GM18909 (cell line): ENCODE results near the gene PPIG.
A peak's percentile ranks its signal among the peaks of the same experiment; 100 is the strongest.
"Not testable (repeated sequence)": the region's sequence is repeated elsewhere in the genome, so short reads cannot be mapped to it uniquely, and the experiment has no call there.

Source experiments
- ATAC-seq: cut with Tn5 transposase; IDR thresholded peaks from one replicate; pipeline ENCODE4 v1.9.1; 2021; ENCODE audit warnings: mild to moderate bottlenecking; ENCODE audit not compliant: unreplicated experiment, poor library complexity

PPIG gene

DNA sequence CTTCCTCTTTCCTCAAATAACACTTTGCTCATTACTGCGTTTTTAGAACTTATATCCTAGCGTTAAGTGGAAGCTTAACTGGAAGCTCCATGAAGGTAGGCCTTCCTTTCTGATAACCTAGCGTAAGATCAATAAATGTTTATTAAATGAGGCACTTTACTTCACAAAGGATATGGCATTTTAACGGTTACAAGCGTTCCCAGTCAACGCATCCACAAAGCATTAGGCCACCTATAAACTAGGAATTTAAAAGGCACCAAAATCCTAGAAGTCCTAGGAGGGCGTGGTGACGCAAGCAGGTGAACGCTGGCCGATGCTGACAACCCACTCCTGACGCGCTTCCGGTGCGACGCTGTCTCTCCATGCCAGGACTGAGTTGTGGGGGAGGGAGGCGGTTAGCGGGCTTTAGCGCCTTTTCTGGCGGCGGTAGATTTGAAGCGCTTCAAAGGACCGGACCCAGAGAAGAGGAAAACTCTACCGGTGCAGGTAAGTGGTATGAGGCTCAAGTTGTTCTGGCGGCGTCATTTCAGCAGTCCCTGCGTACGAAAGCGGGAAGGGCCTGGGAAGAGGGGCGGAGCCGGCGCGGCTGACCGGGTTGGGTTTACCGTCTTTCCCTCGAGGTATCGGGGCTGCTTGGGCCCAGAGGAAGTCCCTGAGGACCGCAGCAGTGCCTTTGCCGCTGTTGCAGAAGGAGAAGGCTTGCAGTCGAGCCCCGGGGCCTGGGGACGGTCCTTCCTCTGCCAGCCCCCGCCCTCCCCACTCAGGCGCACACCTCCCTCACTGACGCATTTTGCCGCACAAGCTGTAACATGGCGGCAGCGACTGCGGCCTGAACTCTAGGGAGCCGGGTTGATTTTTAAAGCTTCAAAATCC lies at the start of gene PPIG:
PPIG (plus strand) TSS at position 347 of the 873 bp plus-strand sequence. CDS start 19,691 bp downstream, outside the sequence.
- ATAC-seq = peak; percentile 91

DNA sequence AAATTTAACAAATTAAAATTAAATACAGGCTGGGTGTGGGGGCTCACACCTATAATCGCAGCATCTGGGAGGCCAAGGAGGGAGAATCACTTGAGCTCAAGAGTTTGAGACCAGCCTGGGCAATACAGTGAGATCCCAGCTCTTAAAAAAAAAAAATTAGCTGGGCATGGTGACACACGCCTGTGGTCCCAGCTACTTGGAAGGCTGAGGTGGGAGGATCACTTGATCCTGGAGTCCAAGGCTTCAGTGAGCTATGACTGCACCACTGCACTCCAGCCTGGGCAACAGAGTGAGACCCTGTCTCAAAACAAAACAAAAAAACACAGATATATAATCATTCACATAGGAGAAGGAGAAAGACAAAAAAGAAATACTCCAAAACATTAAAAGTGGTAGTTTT lies 44.7 kb upstream of the PPIG start:
- not testable (repeated sequence) for ATAC-seq

DNA sequence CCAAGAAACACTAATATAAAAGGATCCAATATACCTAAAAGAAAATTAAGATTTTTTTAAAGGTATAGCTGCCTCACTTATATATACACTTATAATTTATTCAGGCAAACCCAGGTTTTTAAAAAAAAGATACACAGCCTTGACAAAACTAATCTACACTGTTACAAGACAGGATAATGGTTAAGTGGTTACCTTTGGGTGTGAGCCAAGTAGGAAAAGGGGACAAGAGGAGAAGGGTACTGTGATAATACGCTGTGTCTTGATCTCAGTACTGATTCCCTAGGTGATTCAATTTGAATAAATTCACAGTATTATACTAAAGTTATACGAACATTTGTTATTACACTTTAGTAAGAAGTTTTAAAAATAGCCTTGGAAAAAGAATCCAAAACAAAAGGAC lies 44.0 kb upstream of the PPIG start:
- ATAC-seq = no peak

DNA sequence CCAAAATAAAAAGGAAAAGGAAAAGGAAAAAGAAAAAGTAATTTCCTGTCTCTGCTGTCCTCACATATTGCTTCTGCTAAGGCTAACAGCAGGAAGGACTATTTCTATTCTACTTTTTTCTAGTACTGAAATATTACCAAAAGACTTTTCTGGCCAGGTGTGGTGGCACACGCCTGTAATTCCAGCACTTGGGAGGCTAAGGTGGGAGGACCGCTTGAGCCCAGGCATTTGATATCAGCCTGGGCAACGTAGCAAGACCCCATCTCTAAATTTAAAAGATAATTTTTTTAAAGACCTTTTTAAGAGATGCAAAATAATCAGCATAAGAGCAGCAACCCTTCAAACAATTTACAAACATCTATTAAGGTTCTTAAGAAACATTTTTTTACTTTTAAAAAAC lies 41.7 kb upstream of the PPIG start:
- no peak for ATAC-seq

DNA sequence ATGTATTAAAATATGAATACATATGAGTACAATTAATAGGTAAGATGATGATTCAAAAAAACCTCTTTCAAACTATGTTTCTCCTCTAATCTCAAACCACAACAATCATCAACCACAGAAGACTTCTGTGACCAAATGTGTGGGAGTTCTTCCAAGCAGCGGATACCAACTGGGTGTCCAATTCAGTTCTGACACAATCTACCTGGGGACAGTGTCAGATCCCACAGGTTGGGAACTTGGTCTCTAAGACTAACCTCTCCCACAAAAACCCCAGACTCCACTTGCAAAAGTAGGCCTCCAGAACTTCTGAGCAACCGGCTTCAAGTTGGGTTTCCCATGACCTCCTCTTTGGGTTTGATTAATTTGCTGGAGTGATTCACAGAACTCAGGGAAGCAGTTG lies 37.4 kb upstream of the PPIG start:
- no peak for ATAC-seq

DNA sequence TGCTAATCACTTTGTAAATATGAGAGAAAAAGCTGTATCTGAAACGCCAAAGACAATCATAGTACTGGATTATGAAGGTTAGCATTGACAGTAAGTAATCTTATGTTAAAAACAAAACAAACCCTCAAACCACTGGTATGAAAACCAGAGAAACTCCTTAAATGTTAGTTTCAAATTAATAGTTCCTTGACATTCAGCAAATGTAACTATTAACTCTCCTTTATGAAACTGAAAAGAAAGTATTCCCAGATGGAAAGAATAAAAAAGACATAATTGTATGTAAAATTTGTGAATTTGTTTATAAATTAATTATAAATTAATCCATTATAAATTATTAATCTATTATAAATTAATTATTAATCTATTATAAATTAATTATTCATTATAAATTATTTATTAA lies 22.8 kb upstream of the PPIG start:
- ATAC-seq = no peak

DNA sequence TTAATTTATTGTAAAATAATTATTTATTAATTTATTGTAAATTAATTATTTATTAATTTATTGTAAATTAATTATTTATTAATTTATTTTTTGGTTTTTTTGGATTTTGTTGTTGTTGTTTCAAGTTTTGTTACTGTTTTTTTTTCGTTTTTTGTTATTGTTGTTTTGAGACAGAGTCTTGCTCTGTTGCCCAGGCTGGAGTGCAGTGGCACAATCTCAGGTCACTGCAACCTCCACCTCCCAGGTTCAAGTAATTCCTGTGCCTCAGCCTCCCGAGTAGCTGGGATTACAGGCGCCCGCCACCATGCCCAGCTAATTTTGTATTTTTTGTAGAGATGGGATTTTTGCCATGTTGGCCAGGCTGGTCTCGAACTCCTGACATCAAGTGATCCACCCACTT lies 22.1 kb upstream of the PPIG start:
- not testable (repeated sequence) for ATAC-seq

DNA sequence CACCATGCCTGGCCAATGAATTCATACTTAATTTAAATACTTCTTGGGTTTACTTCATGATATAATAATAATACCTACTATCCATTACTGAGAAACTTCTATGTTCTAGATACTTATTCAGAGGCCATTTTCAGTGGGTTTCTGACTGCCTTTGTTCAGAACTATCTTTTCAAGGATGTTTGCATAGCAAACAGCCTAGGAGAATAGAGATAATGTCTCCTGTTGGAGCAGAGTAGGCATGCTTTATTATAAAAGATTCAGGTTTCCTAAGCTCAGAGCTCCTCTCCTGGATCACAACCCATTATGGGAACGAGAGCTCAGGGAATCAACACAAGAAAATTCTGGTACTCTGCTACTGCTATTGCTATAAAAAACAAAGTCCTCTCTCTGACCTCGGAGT lies 21.6 kb upstream of the PPIG start:
- ATAC-seq = no peak

DNA sequence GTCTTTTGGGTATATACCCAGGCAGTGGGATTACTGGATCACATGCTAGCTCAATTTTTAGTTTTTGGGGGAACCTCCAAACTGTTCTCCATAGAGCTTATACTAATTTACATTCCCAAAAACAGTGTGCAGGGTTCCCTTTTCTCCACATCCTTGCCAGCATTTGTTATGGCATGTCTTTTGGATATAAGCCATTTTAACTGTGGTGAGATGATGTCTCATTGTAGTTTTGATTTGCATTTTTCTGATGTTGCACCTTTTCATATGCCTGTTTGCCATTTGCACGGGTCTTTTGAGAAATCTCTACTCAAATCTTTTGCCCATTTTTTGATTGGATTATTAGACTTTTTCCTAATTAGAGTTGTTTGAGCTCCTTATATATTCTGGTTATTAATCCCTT lies 18.5 kb upstream of the PPIG start:
- no peak for ATAC-seq

DNA sequence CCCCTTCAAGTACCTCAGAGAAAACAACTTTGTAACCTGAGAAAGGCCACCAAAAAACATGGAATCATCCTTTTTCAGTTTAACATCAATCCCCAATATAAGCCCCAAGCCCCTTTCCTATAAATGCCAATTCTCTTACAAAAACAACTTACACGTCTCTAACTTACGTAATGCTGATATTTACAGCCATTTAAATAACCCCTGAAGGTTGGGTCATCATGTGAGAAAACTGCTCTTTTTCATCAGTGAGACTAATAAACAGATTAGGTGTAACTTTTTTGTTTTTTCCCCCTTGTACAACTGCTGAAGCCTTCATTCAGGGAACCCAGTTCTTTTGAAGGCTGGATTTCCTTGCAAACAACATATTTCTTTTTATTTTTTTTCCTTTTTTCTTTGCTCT lies 14.2 kb upstream of the PPIG start:
- ATAC-seq = no peak

DNA sequence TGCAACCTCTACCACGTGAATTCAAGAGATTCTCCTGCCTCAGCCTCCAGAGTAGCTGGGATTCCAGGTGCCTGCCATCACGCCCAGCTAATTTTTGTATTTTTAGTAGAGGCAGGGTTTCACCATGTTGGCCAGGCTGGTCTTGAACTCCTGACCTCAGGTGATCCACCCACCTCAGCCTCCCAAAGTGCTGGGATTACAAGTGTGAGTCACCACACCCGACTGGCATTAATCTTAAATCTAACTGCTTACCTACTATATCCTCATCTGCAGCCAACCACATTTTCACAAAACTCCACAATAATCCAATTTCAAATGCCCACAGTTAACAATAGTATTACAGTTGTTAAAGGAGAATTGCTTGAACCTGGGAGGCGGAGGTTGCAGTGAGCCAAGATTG lies 13.4 kb upstream of the PPIG start:
- not testable (repeated sequence) for ATAC-seq

DNA sequence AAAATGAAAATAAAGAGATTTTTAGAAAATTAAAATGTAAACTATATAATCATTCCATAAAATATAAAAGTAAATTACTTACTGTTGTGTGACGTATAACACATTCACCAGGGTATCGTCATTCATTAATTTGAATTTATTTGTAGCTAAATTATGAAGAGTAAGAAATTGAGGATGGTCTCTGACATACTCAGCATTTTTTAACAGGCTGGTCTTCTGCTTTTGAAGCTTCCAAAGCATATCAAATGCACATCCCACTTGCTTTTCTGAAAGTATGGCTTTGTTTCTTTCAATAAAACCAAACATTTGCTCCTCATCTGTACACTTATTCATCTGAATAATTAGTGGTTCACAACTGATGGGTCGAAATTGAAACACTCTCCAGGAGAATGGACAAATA lies 12.6 kb upstream of the PPIG start:
- no peak for ATAC-seq

DNA sequence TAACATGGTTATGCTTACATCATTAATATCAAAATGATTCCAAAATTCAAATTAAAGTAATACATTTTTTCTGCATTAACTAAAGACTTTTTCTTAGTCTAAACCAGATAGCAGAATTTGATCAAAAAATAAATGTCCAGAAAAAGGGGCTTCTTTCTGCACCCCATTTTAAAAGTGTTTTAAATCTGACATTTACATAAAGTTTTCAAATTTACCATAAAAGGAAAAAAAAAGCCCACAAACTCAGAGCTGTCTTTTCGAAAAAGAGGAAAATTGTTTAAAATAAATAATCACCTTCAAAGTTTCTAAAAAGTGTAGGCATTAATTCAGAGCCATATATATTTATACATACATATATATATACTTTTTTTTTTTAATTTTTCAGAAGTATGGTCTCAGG lies 12.0 kb upstream of the PPIG start:
- ATAC-seq = no peak

DNA sequence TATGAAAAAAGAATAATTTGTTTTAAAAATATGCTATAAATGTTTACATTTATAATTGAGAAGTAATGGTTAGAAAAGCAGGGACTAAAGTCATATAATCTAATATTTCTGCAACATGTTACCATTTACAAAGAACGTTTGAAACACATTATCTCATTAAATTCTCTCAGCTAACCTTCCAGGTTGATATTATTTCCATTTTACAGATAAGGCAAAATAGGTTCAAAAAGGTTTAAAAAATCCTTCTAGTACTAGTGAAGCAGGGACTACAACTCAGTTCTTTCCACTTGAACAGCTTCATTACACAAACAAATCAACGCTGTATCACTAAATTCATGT lies 11.4 kb upstream of the PPIG start:
- ATAC-seq = no peak

DNA sequence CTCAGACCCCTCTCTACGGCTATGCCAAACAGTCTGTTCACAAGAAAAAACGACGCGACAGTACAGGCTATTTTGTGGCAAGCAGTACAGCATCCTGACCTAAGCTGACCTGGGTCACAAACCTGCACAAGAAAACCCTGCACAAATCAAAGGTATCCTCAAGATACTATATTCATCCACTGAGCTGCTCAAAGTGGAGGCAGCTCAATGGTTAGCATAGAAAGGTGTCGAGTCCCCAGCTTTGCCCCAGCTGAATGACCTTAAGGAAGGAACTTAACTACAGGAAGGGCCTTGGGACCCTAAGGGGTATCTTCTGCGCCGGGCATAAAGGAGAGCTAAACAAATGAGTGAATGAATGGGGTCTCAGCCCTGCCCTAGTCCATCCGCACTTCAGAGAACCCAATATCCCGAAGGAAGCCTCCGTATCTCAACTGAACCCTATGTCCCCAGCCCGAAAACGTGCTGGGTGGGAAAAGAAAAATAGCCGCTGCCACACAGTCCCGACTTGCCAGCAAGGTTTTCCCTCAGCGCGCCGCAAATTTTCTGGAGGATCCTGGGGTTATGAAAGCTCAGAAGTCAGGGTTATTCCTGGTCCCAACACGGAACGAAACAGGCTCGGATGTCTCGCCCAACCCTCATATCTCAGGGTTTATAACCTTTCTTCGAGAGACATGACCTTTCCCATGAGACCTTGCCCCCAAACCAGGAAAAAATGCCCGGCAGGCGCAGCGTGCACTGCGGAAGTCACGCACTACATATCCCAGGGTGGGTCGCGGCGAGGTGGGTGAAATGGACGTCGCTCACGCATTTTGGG lies 10.8 kb upstream of the PPIG start, which contains the start of gene FASTKD1:
FASTKD1 (minus strand) TSS at position 706 of the 814 bp plus-strand sequence. CDS start 1,836 bp downstream, outside the sequence.
- peak; percentile 97 for ATAC-seq

DNA sequence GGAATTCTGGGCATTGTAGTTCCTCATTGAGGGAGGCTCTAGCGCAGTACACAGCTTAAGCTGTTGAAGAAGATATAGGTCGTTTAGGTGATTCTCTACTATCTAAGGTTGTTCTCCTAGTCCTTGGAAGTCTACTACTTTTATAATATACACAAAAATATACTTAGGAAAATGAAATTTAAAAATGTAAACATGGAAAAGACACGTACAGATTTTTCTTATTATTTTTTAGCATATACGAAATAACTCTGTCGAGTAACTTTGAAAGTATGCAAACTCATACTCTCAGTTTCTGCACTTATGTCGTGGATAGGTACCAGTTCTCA lies 10.2 kb upstream of the PPIG start:
- ATAC-seq = no peak

DNA sequence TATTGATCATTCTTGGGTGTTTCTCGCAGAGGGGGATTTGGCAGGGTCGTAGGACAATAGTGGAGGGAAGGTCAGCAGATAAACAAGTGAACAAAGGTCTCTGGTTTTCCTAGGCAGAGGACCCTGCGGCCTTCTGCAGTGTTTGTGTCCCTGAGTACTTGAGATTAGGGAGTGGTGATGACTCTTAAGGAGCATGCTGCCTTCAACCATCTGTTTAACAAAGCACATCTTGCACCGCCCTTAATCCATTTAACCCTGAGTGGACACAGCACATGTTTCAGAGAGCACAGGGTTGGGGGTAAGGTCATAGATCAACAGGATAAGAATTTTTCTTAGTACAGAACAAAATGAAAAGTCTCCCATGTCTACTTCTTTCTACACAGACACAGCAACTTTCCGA lies 9.6 kb upstream of the PPIG start:
- ATAC-seq = not testable (repeated sequence)

DNA sequence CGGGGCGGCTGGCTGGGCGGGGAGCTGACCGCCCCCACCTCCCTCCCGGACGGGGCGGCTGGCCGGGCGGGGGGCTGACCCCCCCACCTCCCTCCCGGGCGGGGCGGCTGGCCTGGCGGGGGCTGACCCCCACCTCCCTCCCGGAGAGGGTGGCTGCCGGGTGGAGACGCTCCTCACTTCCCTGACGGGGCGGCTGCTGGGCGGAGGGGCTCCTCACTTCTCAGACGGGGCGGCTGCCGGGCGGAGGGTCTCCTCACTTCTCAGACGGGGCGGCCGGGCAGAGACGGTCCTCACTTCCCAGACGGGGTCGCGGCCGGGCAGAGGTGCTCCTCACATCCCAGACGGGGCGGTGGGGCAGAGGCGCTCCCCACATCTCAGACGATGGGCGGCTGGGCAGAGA lies 8.9 kb upstream of the PPIG start:
- not testable (repeated sequence) for ATAC-seq

DNA sequence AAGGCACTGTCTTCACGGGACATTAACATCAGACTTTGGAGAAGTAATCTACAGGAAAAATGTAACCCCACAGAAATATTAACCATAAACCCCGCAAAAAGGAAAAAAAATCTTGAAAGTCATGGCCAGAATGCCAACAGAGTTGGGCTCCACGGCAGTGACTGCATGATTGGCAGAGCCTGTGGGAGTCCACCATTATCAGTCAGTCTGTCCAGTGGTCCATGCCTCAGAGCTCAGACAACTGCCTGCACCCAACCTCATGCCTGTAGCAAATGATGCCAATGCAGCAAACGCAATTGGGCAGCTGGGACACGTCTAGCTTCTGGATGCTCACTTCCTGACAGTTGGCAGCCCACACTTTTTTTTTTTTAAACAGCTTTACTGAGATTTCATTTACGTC lies 5.1 kb upstream of the PPIG start:
- ATAC-seq = no peak

DNA sequence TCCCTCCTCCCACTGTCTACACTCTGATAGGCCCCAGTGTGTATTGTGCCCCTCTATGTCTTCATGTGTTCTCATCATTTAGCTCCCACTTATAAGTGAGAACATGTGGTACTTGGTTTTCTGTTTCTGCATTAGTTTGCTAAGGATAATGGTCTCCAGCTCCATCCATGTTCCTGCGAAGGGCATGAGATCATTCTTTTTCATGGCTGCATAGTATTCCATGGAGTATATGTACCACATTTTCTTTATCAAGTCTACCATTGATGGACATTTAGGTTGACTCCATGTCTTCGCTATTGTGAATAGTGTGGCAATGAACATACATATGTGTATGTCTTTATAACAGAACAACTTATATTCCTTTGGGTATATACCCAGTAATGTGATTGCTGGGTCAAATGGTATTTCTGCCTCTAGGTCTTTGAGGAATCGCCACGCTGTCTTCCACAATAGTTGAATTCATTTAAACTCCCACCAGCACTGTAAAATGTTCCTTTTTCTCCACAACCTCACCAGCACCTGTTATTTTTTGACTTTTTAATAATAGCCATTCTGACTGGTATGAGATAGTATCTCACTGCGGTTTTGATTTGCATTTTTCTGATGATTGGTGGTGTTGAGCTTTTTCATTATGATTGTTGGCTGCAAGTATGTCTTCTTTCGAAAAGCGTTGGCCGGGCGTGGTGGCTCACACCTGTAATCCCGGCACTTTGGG lies 1.4 kb upstream of the PPIG start:
- ATAC-seq = not testable (repeated sequence)

DNA sequence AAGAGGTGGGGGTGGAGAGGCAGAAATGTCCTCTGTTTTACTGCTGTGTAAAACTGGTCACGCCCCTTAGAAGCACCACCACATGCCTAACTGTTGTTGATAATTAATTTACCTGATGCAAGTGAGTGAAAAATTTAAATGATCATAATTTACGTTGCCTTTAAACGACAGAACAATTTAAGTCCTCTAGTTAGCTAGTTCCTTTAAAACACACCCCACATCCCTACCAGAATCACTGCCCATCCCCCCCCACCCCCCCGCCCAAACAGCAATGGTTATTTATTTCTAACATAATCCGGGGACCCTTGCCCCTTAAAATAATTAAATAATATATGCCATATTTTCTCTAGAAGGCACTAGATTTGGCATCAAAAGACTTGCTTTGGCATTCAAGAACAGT lies 633 bp upstream of the PPIG start:
- ATAC-seq = no peak
